Gastrocnemius medialis (tissue), 4 donors: ENCODE data around the gene USP12. TPM values are rescaled to one million over a fixed set of nuclear protein-coding genes. Genes with fewer than 3 reads are reported as not detected.

Experiments
- ATAC-seq, 2 donors: fragments of 150-250 bp; one replicate each; pipeline ENCODE4 v1.9.1; 2016
- DNase-seq, 2 donors: peaks; one replicate each; pipeline ENCODE4 v3.0.0-alpha.2; 2019
- H3K27ac ChIP-seq, 4 donors: fragments of 200-600 bp; sonication (generic); 1 replicate in 1 of 4; 2 replicates in 3 of 4; pipeline ENCODE4 v1.5.1; 2016 to 2018; ENCODE audit warnings: mild to moderate bottlenecking in 2 of 4, moderate library complexity in 1 of 4
- H3K27me3 ChIP-seq, 3 donors: fragments of 200-600 bp; sonication (generic) in 2 of 3; 1 replicate in 1 of 3; 2 replicates in 2 of 3; pipeline versions ENCODE4 v1.5.1 to v1.6.0; 2016 to 2019; ENCODE audit warnings: mild to moderate bottlenecking in 1 of 3, moderate library complexity in 1 of 3
- H3K36me3 ChIP-seq, 2 donors: fragments of 200-600 bp; sonication (generic) in 1 of 2; one replicate each; pipeline ENCODE4 v1.5.1; 2017 to 2018
- H3K4me1 ChIP-seq, 2 donors: fragments of 200-600 bp; sonication (generic) in 1 of 2; one replicate each; pipeline ENCODE4 v1.5.1; 2016 to 2017; ENCODE audit warnings: mild to moderate bottlenecking in 2 of 2
- H3K4me3 ChIP-seq, 4 donors: fragments of 200-600 bp; sonication (generic) in 3 of 4; 1 replicate in 1 of 4; 2 replicates in 3 of 4; pipeline ENCODE4 v1.5.1; 2016 to 2019; ENCODE audit warnings: mild to moderate bottlenecking in 2 of 4
- H3K9me3 ChIP-seq, 3 donors: fragments of 200-600 bp; sonication (generic) in 2 of 3; 1 replicate in 1 of 3; 2 replicates in 2 of 3; pipeline ENCODE4 v1.5.1; 2016 to 2019
- CTCF ChIP-seq, 5 experiments: fragments of 450-650 bp in 3 of 5; fragments of 200-600 bp in 2 of 5; sonication (generic) in 2 of 5; IDR thresholded peaks in 4 of 5; conservative IDR thresholded peaks in 1 of 5; 1 replicate in 4 of 5; 2 replicates in 1 of 5; pipeline ENCODE4 v1.5.1; 2016 to 2019; ENCODE audit warnings: antibody characterized with exemption in 5 of 5, mild to moderate bottlenecking in 3 of 5, moderate library complexity in 3 of 5
- POLR2A ChIP-seq, 2 donors: fragments of 450-650 bp; IDR thresholded peaks; one replicate each; pipeline ENCODE4 v1.6.1; 2017; ENCODE audit warnings: antibody characterized with exemption in 2 of 2, mild to moderate bottlenecking in 2 of 2, moderate library complexity in 2 of 2
- in situ Hi-C, 4 donors: fragments of 200-750 bp; cut with MboI; loops; one replicate each; pipeline versions ENCODE4 v1.15.0 to v1.8.0; 2017; ENCODE audit warnings: low sequenced_read_pairs in 4 of 4
- intact Hi-C: fragments of 100-400 bp; cut with DNase I; formaldehyde crosslinking; loops from one replicate; pipeline ENCODE4 v1.15.1; 2023; ENCODE audit warnings: low total_unique reads
- total RNA-seq, 4 donors: library from RNA; depleted of rRNA; stranded (reverse); fragments of >200 nt; gene quantifications; one replicate each; pipeline versions ENCODE4 v1.1.0 to v1.2.3, GENCODE V29; 2016

USP12 gene
- total RNA-seq, 4 donors from 2014 or later = 11.1 to 27.6 (median 13.1) TPM

- ATAC-seq (no peak), DNase-seq (no peak)
- no peak overlapping the region for H3K27ac ChIP-seq
- in situ Hi-C loops (no loop called here), intact Hi-C loops (no loop called here)
- no peaks in the 10 kb centered on the region for H3K36me3 ChIP-seq
- no peaks in the 10 kb centered on the region for H3K9me3 ChIP-seq
- no peak for TF ChIP-seq POLR2A (IDR thresholded peaks at IDR 0.05)
- no peak for TF ChIP-seq CTCF (IDR thresholded peaks at IDR 0.05 in 4 of 5, conservative IDR thresholded peaks at IDR 0.05 in 1 of 5)
- no peak overlapping the region for H3K4me3 ChIP-seq
- peaks cover 0 to 5% (median 0%) of the 10 kb centered on the region in 3 donors for H3K27me3 ChIP-seq
- no peaks in the 10 kb centered on the region for H3K4me1 ChIP-seq
These were observed 132.4 kb downstream of the USP12 start for GRCh38 chr13:27039171-27039701.

- DNase-seq (no peak), ATAC-seq (no peak)
- Histone ChIP-seq H3K9me3 (no peaks in the 10 kb centered on the region), H3K4me1 (no peaks in the 10 kb centered on the region), H3K27ac (no peak overlapping the region), H3K27me3 (peaks cover 0 to 5% (median 0%) of the 10 kb centered on the region in 3 donors), H3K4me3 (no peak overlapping the region), H3K36me3 (no peaks in the 10 kb centered on the region)
- TF ChIP-seq CTCF (IDR thresholded peaks at IDR 0.05 in 4 of 5, conservative IDR thresholded peaks at IDR 0.05 in 1 of 5) (no peak), POLR2A (IDR thresholded peaks at IDR 0.05) (no peak)
- in situ Hi-C loops = no loop called here
- intact Hi-C loops = no loop called here
These were observed 133.3 kb downstream of the USP12 start for GRCh38 chr13:27038323-27038722.

GRCh38 chr13:27037571-27037970, 134.0 kb downstream of the USP12 start:
- Histone ChIP-seq H3K27me3 (peaks cover 0 to 5% (median 0%) of the 10 kb centered on the region in 3 donors), H3K36me3 (no peaks in the 10 kb centered on the region), H3K4me1 (no peaks in the 10 kb centered on the region), H3K27ac (no peak overlapping the region), H3K9me3 (no peaks in the 10 kb centered on the region), H3K4me3 (no peak overlapping the region)
- TF ChIP-seq CTCF (IDR thresholded peaks at IDR 0.05 in 4 of 5, conservative IDR thresholded peaks at IDR 0.05 in 1 of 5) = no peak
- TF ChIP-seq POLR2A (IDR thresholded peaks at IDR 0.05) = no peak
- DNase-seq (no peak), ATAC-seq (no peak)
- intact Hi-C loops (no loop called here), in situ Hi-C loops (no loop called here)

GRCh38 chr13:27037171-27037570, 134.4 kb downstream of the USP12 start:
- no peaks in the 10 kb centered on the region for H3K4me1 ChIP-seq
- H3K36me3 ChIP-seq = no peaks in the 10 kb centered on the region
- peaks cover 0 to 5% (median 0%) of the 10 kb centered on the region in 3 donors for H3K27me3 ChIP-seq
- ATAC-seq = no peak
- H3K9me3 ChIP-seq = no peaks in the 10 kb centered on the region
- no peak for DNase-seq
- no peak overlapping the region for H3K27ac ChIP-seq
- intact Hi-C loops = no loop called here
- TF ChIP-seq POLR2A (IDR thresholded peaks at IDR 0.05) = no peak
- TF ChIP-seq CTCF (IDR thresholded peaks at IDR 0.05 in 4 of 5, conservative IDR thresholded peaks at IDR 0.05 in 1 of 5) = no peak
- in situ Hi-C loops = no loop called here
- H3K4me3 ChIP-seq = no peak overlapping the region
